ENCODE measurements around the gene EMP1.

EMP1 gene

GRCh38 chr12:13241833-13242488, 45.4 kb downstream of the EMP1 start:
- Histone ChIP-seq H3K4me3 (replicated peaks; ENCODE audit: low read depth, low read length) (no peak overlapping the region), H3K27me3 (replicated peaks; ENCODE audit: control insufficient read depth, insufficient read depth, low read length) (no peaks in the 10 kb centered on the region; the same call in 1 of the 2 replicates), H3K36me3 (ENCODE audit: control insufficient read depth, insufficient read depth, low read length) (no peaks in the 10 kb centered on the region)
- no peak for TF ChIP-seq CTCF (IDR thresholded peaks at IDR 0.05; ENCODE audit: insufficient read depth, low read length, poor library complexity, severe bottlenecking)
- DNase-seq (ENCODE audit: extremely low read depth, insufficient read length): no peak

DNA sequence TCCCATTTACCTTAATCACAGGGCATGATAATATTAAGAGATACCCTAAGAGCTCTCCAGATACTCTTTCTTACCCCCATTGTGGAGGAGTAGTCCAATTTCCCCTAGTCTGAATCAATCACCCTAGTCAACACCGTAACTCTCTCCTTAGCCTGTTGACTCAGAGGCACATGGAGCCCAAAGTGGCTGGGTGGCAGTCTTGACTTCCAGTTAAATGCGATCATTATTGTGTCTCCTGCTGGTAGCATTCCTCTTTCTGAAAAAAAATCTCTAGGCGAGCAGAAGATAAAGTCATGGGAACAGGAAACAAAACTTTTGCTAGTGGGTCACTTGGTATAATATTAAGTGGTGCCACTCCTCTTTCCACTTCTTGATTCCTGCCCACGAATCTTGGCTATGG, 46.4 kb downstream of the EMP1 start:
- H3K4me3 ChIP-seq (replicated peaks; ENCODE audit: low read depth, low read length): no peak overlapping the region
- no peak for TF ChIP-seq CTCF (IDR thresholded peaks at IDR 0.05; ENCODE audit: insufficient read depth, low read length, poor library complexity, severe bottlenecking)
- no peaks in the 10 kb centered on the region for H3K36me3 ChIP-seq (ENCODE audit: control insufficient read depth, insufficient read depth, low read length)
- H3K27me3 ChIP-seq (replicated peaks; ENCODE audit: control insufficient read depth, insufficient read depth, low read length): no peaks in the 10 kb centered on the region; the same call in 1 of the 2 replicates
- DNase-seq (ENCODE audit: extremely low read depth, insufficient read length): no peak

DNA sequence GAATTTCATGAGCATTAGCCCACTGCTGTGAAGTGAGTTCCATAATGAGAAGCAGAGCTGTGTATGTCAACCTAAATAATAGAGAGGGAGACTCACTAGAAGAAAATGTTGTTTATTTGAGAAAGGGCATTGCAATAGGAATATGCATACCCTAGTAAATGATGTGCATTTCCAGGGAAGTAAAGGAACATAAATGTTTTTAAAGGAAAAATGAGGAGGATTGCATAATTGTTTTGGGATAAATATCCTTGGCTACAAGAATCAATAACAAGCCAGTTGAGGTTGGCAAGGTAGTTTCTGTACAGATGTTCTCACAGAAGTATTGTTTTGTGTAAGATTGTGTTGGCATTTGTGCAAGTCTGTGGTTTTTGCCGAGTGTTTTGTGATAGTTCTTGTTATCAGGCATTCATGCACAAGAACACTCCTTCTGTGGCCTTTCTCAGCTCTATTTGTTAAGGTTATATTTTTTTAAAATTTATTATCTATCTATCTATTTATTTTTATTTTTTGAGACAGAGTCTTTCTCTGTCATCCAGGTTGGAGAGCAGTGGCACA, 47.1 kb downstream of the EMP1 start:
- no peak for DNase-seq (ENCODE audit: extremely low read depth, insufficient read length)
- Histone ChIP-seq H3K27me3 (replicated peaks; ENCODE audit: control insufficient read depth, insufficient read depth, low read length) (no peaks in the 10 kb centered on the region; the same call in 1 of the 2 replicates), H3K4me3 (replicated peaks; ENCODE audit: low read depth, low read length) (no peak overlapping the region), H3K36me3 (ENCODE audit: control insufficient read depth, insufficient read depth, low read length) (no peaks in the 10 kb centered on the region)
- no peak for TF ChIP-seq CTCF (IDR thresholded peaks at IDR 0.05; ENCODE audit: insufficient read depth, low read length, poor library complexity, severe bottlenecking)

- Histone ChIP-seq H3K4me3 (replicated peaks; ENCODE audit: low read depth, low read length) (no peak overlapping the region), H3K27me3 (replicated peaks; ENCODE audit: control insufficient read depth, insufficient read depth, low read length) (no peaks in the 10 kb centered on the region; the same call in 1 of the 2 replicates), H3K36me3 (ENCODE audit: control insufficient read depth, insufficient read depth, low read length) (no peaks in the 10 kb centered on the region)
- DNase-seq (ENCODE audit: extremely low read depth, insufficient read length): no peak
- no peak for TF ChIP-seq CTCF (IDR thresholded peaks at IDR 0.05; ENCODE audit: insufficient read depth, low read length, poor library complexity, severe bottlenecking)
Observed at GRCh38 chr12:13247596-13247995, 51.1 kb downstream of the EMP1 start.

DNA sequence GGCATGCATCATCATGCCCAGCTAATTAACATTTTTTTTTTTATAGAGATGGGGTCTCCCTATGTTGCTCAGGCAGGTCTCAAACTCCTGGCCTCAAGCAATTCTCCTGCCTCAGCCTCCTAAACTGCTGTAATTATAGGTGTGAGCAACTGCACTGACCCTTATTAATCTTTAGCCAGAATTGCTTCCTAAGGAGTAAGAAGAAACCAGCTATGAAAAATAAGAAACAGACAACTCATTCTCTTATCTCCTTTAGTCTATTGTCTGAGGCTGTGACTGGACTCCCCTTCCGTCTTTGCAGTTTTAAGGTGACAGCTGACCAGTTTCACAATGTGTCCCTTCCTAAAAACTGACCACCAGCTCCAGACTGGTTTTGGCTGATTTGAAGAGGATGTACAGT, 52.4 kb downstream of the EMP1 start:
- no peak for DNase-seq (ENCODE audit: extremely low read depth, insufficient read length)
- TF ChIP-seq CTCF (IDR thresholded peaks at IDR 0.05; ENCODE audit: insufficient read depth, low read length, poor library complexity, severe bottlenecking): no peak
- Histone ChIP-seq H3K27me3 (replicated peaks; ENCODE audit: control insufficient read depth, insufficient read depth, low read length) (no peaks in the 10 kb centered on the region; the same call in 1 of the 2 replicates), H3K36me3 (ENCODE audit: control insufficient read depth, insufficient read depth, low read length) (no peaks in the 10 kb centered on the region), H3K4me3 (replicated peaks; ENCODE audit: low read depth, low read length) (no peak overlapping the region)
